ENCODE measurements around the gene HOXD1.

The HOXD1 gene

DNA sequence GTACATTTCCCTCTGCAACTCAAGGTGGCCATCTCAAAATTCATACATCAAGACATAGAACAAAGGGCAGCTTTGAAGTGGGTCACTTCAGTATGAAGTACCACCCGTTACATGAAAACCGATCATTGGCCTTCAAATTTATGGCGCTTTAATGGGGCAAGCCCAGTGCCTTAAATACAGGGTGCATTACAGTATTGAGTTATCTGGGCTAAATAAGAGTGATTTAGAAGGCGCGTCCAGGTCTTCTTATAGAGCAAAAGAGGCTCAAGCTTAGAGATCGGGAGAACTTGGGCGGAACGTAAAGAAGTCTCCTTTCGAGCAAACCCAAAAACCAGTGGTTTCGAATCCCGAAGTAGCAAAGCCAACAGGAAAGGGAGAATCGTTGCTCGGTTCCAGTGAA lies 24.3 kb upstream of the HOXD1 start:
- no peak overlapping the region for H3K27ac ChIP-seq
- no peak overlapping the region for H3K4me3 ChIP-seq

GRCh38 chr2:176164611-176165369 lies 23.7 kb upstream of the HOXD1 start:
- Histone ChIP-seq H3K4me3 (no peak overlapping the region), H3K27ac (no peak overlapping the region)
- no peak for DNase-seq (ENCODE audit: low spot score)
- TF ChIP-seq CTCF (IDR thresholded peaks at IDR 0.05), result no peak

More for the DNA sequence above, 24.3 kb upstream of the HOXD1 start:
- TF ChIP-seq CTCF (IDR thresholded peaks at IDR 0.05), result no peak
- DNase-seq (ENCODE audit: low spot score), result no peak

DNA sequence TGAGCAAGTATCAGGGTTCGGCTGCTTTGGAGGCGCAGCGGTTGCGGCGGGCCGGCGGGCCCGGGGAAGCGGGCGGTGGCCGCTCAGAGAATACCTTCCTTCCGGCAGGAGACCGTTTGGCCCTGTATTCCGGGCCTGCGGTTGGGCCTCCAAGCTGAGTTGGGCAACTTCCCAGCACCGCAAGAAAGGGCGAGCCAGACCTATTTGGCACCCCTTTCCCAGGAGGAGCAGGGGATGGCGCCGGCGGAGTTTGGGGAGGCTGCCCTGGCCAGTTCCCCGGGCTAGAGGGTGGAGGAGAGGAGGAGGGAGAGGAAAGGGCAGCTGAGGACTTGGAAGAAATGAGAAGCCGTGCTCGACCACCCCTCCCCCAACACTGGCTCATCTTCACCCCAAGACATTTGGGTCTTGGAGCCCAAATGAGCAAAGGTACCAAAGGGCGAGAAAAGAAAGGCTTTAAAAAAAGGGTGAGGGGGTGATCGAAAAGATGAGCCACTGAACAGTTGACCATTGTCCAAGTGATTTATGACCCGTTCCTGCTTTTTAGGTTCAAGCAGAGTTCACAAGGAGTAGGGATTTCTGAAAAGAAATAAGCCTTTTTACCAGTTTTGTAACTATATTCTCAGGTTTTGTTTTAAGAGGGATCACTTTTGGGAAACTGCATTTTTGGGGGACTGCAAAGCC lies 23.0 kb upstream of the HOXD1 start:
- TF ChIP-seq CTCF (IDR thresholded peaks at IDR 0.05), result no peak
- Histone ChIP-seq H3K27ac (no peak overlapping the region), H3K4me3 (no peak overlapping the region)
- no peak for DNase-seq (ENCODE audit: low spot score)

DNA sequence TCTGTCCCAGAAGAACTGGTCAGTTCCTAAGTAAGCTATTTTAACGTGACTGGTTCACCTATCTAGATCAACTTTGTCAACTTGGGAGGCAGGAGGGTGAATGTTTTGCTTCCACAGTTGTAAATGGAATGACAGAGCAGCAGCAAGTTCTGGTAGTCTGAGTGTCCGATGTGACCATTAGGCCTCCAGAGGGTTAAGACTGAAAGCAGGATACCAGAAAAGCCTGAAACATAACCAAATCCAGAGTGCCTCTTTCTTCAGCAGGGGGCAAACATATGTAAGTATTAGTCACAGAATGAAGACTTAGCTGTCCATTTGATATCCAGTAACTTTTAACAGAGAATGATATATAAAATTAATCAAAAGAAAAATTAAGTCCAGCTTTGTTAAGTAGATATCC lies 22.2 kb upstream of the HOXD1 start:
- DNase-seq (ENCODE audit: low spot score), result no peak
- H3K4me3 ChIP-seq, result no peak overlapping the region
- no peak for TF ChIP-seq CTCF (IDR thresholded peaks at IDR 0.05)
- no peak overlapping the region for H3K27ac ChIP-seq

GRCh38 chr2:176167398-176167797 lies 21.1 kb upstream of the HOXD1 start:
- no peak for DNase-seq (ENCODE audit: low spot score)
- H3K4me3 ChIP-seq, result no peak overlapping the region
- no peak overlapping the region for H3K27ac ChIP-seq
- no peak for TF ChIP-seq CTCF (IDR thresholded peaks at IDR 0.05)

- no peak overlapping the region for H3K27ac ChIP-seq
- no peak for TF ChIP-seq CTCF (IDR thresholded peaks at IDR 0.05)
- H3K4me3 ChIP-seq, result no peak overlapping the region
- no peak for DNase-seq (ENCODE audit: low spot score)
Measured at GRCh38 chr2:176169181-176169580, 19.3 kb upstream of the HOXD1 start.

- no peak for TF ChIP-seq CTCF (IDR thresholded peaks at IDR 0.05)
- Histone ChIP-seq H3K4me3 (no peak overlapping the region), H3K27ac (no peak overlapping the region)
- no peak for DNase-seq (ENCODE audit: low spot score)
Measured at GRCh38 chr2:176169711-176170110, 18.8 kb upstream of the HOXD1 start.

All from coronary artery (tissue), 2 donors.